KG1 (cell line): ENCODE data around the gene SLC35A5.

ENCODE experiments used
- DNase-seq: peaks from one replicate; lab custom pipeline; 2025; lab: John Stamatoyannopoulos, UW

The SLC35A5 gene

GRCh38 chr3:112627419-112627818 lies 65.6 kb downstream of the SLC35A5 start:
- DNase-seq = no peak

- DNase-seq = no peak
Measured at GRCh38 chr3:112627919-112628466, 66.1 kb downstream of the SLC35A5 start.

DNA sequence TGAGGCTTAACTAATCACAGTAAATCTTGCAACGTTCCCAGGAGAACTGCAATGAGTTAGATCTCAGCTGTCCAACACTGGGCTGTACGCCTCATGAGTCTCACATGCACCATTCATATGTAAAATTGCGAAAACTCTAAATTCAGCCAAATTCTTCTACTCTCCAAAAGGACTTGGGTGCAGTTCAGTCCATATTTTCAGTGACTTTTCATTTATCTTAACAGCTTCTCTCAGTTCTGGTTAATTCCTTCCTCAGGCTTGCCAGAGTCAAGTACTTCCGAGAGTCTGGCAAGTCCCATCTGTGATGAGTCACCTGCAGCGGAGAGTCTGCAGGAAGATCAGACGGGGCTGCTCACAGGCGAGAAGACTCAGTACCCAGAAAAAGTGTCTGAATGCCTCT lies 67.6 kb downstream of the SLC35A5 start:
- DNase-seq = no peak

DNA sequence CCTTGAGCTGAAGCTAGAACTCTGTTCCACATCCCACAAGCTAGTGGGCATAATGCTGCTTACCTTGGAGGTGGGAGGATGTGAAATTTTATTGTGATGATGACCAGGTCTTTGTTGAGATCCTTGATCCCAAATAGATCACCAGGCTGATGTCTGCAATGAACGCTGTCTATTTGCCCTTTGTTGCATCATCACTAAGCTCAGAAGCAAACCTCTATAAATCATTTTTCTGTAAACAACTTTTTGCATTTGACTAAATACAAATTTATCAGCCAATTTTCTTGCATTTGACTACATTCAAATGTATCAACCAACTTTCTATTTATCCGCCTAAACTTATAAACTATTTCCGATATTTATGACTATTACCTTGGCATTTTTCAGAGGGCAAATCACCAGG lies 69.4 kb downstream of the SLC35A5 start:
- DNase-seq = no peak

DNA sequence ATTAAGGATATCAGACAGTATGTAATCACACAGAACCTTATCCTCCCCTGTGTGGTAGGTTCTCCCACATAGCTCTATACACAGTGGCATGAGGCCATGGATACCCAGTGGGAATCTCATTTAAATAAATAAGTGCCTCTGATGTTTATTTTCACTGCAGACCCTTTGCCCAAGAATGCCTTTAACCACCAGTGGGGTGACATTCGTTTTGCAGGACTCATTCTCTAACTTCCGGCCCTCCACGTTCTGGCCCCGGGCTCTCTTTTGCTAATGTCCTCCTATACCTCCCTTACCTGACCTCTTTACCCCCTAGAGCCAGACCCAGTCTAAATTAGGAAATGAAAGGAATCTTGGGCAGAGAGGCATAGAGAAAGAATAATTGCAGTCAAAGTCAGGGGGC lies 70.8 kb downstream of the SLC35A5 start:
- DNase-seq = no peak

DNA sequence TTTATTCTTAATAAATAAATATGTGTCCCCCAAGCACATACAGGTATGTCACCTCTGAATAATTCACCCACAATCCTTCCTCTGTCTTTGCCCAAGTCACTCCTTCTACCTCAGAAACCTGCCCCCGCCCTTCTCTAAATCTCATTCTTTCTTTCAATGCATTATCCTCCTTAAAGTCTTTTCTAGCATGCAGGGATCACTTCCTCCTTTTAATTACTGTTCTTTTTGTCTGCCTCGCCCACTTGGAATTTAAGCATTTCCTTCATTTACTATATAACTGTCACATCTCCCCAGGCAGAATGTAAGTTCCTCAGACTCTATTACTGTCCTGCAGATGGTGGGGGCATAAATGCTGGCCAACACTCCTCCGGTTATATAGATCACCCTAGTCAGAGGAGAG lies 71.3 kb downstream of the SLC35A5 start:
- DNase-seq = no peak

DNA sequence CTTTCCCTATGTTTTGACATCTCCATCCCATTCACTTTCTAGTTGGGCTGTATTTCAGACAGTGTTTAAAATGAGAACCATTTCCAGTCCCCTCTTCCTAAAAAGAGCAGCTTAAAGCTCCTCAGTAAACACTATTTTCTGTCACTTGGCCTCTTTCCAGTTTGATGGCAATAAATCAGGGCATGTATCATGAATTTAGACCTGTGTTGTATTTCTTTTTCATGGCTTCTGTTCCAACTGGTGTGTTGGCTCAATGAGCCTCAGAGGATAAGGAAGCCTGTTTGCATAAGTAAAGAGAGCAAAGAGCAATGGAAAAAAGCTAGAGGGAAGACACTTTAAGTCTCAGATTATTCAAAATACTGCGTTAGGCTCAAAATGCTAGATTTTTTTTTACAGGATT lies 71.9 kb downstream of the SLC35A5 start:
- DNase-seq = no peak

DNA sequence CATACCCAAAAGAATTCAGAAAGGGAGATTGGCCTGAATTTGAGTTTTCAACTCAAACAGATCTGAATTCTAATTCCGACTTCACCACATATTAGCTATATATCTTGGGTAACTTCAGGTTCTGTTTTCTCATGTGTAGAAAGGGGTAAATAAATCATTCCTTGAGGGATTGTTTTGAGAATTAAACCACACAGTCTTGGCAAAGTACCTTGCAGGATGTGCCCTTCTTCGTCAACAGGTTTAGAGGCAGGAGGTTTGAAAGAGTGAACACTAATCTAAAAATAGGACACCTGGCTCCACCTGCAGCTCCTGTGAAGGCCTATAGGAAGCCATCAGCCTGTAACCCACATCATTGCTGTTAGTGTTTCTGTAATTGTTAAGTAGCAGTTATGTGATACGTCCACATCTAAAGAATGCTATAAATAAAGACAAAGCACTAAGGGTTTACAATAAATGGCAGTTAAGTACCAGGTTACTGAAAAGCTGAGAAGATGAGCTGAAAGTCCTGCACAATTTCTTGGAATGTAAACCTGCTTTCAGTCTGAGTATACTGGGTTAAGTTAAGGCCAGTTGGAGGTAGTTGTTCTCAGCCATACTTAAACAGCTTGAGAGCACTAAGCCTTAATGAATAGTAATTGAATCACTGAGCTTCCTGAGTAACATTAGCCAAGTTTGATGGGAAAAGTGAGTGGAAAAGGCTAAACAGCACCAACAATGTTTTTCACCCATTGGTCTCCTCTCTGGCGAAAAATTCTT lies 73.1 kb downstream of the SLC35A5 start:
- no peak for DNase-seq
